NT2/D1 (cell line): ENCODE results near the gene GABBR2.

ENCODE experiments used
- DNase-seq: peaks from one replicate; pipeline ENCODE4 v3.0.0-alpha.2; 2011; ENCODE audit warnings: low read depth, low spot score
- H3K27me3 ChIP-seq: 2 replicates; pipeline ENCODE4 v1.6.0; 2011; ENCODE audit warnings: mild to moderate bottlenecking; ENCODE audit not compliant: insufficient read length, insufficient read depth
- H3K36me3 ChIP-seq: 2 replicates; pipeline ENCODE4 v1.6.1; 2011; ENCODE audit warnings: mild to moderate bottlenecking, low read length, mixed read lengths; ENCODE audit not compliant: insufficient read depth, insufficient read length
- H3K4me1 ChIP-seq: 2 replicates; pipeline ENCODE4 v1.5.1; 2011; ENCODE audit not compliant: insufficient read depth, insufficient read length
- H3K4me3 ChIP-seq: 2 replicates; pipeline ENCODE4 v1.5.1; 2011; ENCODE audit warnings: low read depth; ENCODE audit not compliant: insufficient read length
- H3K9ac ChIP-seq: 2 replicates; pipeline ENCODE4 v1.6.0; 2011; ENCODE audit warnings: low read depth; ENCODE audit not compliant: insufficient read length
- H3K9me3 ChIP-seq: 2 replicates; pipeline ENCODE4 v1.5.1; 2011; ENCODE audit warnings: mild to moderate bottlenecking, low read length; ENCODE audit not compliant: insufficient read depth
- SUZ12 ChIP-seq: IDR thresholded peaks from 2 replicates; pipeline ENCODE4 v1.6.1; 2011; ENCODE audit not compliant: insufficient read length, insufficient read depth; ENCODE audit errors: extremely low read depth
- YY1 ChIP-seq: IDR thresholded peaks from 2 replicates; pipeline ENCODE4 v1.6.1; 2011; ENCODE audit not compliant: insufficient read length, insufficient read depth
- ZNF274 ChIP-seq: IDR thresholded peaks from 2 replicates; pipeline ENCODE4 v1.6.1; 2011; ENCODE audit warnings: mild to moderate bottlenecking, low read depth, low read length

GABBR2 gene

GRCh38 chr9:98743818-98744611 is 35.3 kb upstream of the GABBR2 start:
- DNase-seq: no peak
- Histone ChIP-seq H3K36me3 (peaks cover 40% of the 10 kb centered on the region), H3K27me3 (no peaks in the 10 kb centered on the region), H3K4me1 (peaks cover 3% of the 10 kb centered on the region), H3K9ac (no peak overlapping the region), H3K9me3 (peaks cover 4% of the 10 kb centered on the region), H3K4me3 (no peak overlapping the region)
- no peak for TF ChIP-seq ZNF274
- no peak for TF ChIP-seq YY1
- no peak for TF ChIP-seq SUZ12

GRCh38 chr9:98743329-98743728 is 34.6 kb upstream of the GABBR2 start:
- DNase-seq: no peak
- H3K4me3 ChIP-seq: no peak overlapping the region
- H3K9me3 ChIP-seq: peaks cover 10% of the 10 kb centered on the region
- peaks cover 38% of the 10 kb centered on the region for H3K36me3 ChIP-seq
- no peak overlapping the region for H3K9ac ChIP-seq
- peaks cover 3% of the 10 kb centered on the region for H3K4me1 ChIP-seq
- no peaks in the 10 kb centered on the region for H3K27me3 ChIP-seq
- no peak for TF ChIP-seq SUZ12
- no peak for TF ChIP-seq ZNF274
- TF ChIP-seq YY1: no peak

GRCh38 chr9:98742325-98743280 is 33.9 kb upstream of the GABBR2 start:
- peaks cover 35% of the 10 kb centered on the region for H3K36me3 ChIP-seq
- TF ChIP-seq ZNF274 (no peak), YY1 (no peak), SUZ12 (no peak)
- DNase-seq: no peak

GRCh38 chr9:98740226-98740881 is 31.6 kb upstream of the GABBR2 start:
- no peak overlapping the region for H3K9ac ChIP-seq
- H3K4me3 ChIP-seq: no peak overlapping the region
- TF ChIP-seq SUZ12: no peak
- TF ChIP-seq ZNF274: no peak
- TF ChIP-seq YY1: no peak
- DNase-seq: no peak
- H3K36me3 ChIP-seq: peaks cover 37% of the 10 kb centered on the region
- H3K4me1 ChIP-seq: no peaks in the 10 kb centered on the region
- H3K9me3 ChIP-seq: peaks cover 10% of the 10 kb centered on the region
- no peaks in the 10 kb centered on the region for H3K27me3 ChIP-seq

More at GRCh38 chr9:98742325-98743280, 33.9 kb upstream of the GABBR2 start:
- Histone ChIP-seq H3K9ac (no peak overlapping the region), H3K9me3 (peaks cover 10% of the 10 kb centered on the region), H3K4me1 (peaks cover 2% of the 10 kb centered on the region), H3K27me3 (no peaks in the 10 kb centered on the region), H3K4me3 (no peak overlapping the region)

- no peak overlapping the region for H3K9ac ChIP-seq
- peaks cover 10% of the 10 kb centered on the region for H3K9me3 ChIP-seq
- H3K4me3 ChIP-seq: no peak overlapping the region
- H3K4me1 ChIP-seq: no peaks in the 10 kb centered on the region
- no peak for TF ChIP-seq ZNF274
- TF ChIP-seq YY1: no peak
- H3K36me3 ChIP-seq: peaks cover 37% of the 10 kb centered on the region
- no peaks in the 10 kb centered on the region for H3K27me3 ChIP-seq
- DNase-seq: no peak
Measured at GRCh38 chr9:98738741-98739140, 30.0 kb upstream of the GABBR2 start.

- Histone ChIP-seq H3K9ac (no peak overlapping the region), H3K36me3 (peaks cover 35% of the 10 kb centered on the region), H3K4me3 (no peak overlapping the region), H3K4me1 (peaks cover 3% of the 10 kb centered on the region), H3K9me3 (peaks cover 10% of the 10 kb centered on the region), H3K27me3 (no peaks in the 10 kb centered on the region)
- DNase-seq: no peak
- no peak for TF ChIP-seq ZNF274
- TF ChIP-seq SUZ12: no peak
- TF ChIP-seq YY1: no peak
Measured at GRCh38 chr9:98736226-98736625, 27.5 kb upstream of the GABBR2 start.
